SU-DHL-6 (cell line): Measurements from ENCODE around the gene TMEM43.

Experiments used
- EZH2phosphoT487 ChIP-seq: fragments of 200-600 bp; sonication (generic), shearing (Covaris generic); conservative IDR thresholded peaks from 2 replicates; pipeline ENCODE4 v1.6.1; 2018; ENCODE audit warnings: mild to moderate bottlenecking, antibody characterized with exemption, low read length, moderate library complexity, mixed read lengths
- TF ChIP-seq, protein P1 (sequence below): fragments of 200-600 bp; sonication (generic); IDR thresholded peaks from one replicate; pipeline ENCODE4 v1.5.1; 2017; ENCODE audit warnings: antibody characterized with exemption, mild to moderate bottlenecking, low read length, moderate library complexity; ENCODE audit not compliant: insufficient read depth, poor library complexity, severe bottlenecking

GRCh38 chr3:14124223-14124614 is 633 bp upstream of the TMEM43 start:
- TF ChIP-seq, protein P1, sequence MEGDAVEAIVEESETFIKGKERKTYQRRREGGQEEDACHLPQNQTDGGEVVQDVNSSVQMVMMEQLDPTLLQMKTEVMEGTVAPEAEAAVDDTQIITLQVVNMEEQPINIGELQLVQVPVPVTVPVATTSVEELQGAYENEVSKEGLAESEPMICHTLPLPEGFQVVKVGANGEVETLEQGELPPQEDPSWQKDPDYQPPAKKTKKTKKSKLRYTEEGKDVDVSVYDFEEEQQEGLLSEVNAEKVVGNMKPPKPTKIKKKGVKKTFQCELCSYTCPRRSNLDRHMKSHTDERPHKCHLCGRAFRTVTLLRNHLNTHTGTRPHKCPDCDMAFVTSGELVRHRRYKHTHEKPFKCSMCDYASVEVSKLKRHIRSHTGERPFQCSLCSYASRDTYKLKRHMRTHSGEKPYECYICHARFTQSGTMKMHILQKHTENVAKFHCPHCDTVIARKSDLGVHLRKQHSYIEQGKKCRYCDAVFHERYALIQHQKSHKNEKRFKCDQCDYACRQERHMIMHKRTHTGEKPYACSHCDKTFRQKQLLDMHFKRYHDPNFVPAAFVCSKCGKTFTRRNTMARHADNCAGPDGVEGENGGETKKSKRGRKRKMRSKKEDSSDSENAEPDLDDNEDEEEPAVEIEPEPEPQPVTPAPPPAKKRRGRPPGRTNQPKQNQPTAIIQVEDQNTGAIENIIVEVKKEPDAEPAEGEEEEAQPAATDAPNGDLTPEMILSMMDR: no peak
- TF ChIP-seq EZH2phosphoT487: no peak
